ENCODE data around the gene ITGAL.

Gene ITGAL

GRCh38 chr16:30447512-30448226, 24.9 kb upstream of the ITGAL start:
- no peak for TF ChIP-seq CTCF (IDR thresholded peaks at IDR 0.05)

GRCh38 chr16:30449116-30449435, 23.5 kb upstream of the ITGAL start:
- no peak for TF ChIP-seq CTCF (IDR thresholded peaks at IDR 0.05)

GRCh38 chr16:30456302-30456701, 16.2 kb upstream of the ITGAL start:
- no peak for TF ChIP-seq CTCF (IDR thresholded peaks at IDR 0.05)

GRCh38 chr16:30457256-30457655, 15.3 kb upstream of the ITGAL start:
- TF ChIP-seq CTCF (IDR thresholded peaks at IDR 0.05): no peak

GRCh38 chr16:30457743-30458560, 14.6 kb upstream of the ITGAL start:
- no peak for TF ChIP-seq CTCF (IDR thresholded peaks at IDR 0.05)

- TF ChIP-seq CTCF (IDR thresholded peaks at IDR 0.05): no peak
Measured at GRCh38 chr16:30458561-30459394, 13.8 kb upstream of the ITGAL start.

- no peak for TF ChIP-seq CTCF (IDR thresholded peaks at IDR 0.05)
Measured at GRCh38 chr16:30459456-30459855, 13.1 kb upstream of the ITGAL start.

Data from LNCAP (cell line).